IPS-18c (cell line): ENCODE measurements around the gene FBN1.

ENCODE experiments used
- H3K4me3 ChIP-seq: 2 replicates; pipeline ENCODE4 v1.7.0; 2013; ENCODE audit warnings: low read depth, mild to moderate bottlenecking, low read length, moderate library complexity; ENCODE audit not compliant: insufficient read depth
- H3K9me3 ChIP-seq: one replicate; pipeline ENCODE4 v1.6.1; 2013; ENCODE audit warnings: mild to moderate bottlenecking, low read length, moderate library complexity; ENCODE audit not compliant: control insufficient read depth, insufficient read depth

FBN1 gene

DNA sequence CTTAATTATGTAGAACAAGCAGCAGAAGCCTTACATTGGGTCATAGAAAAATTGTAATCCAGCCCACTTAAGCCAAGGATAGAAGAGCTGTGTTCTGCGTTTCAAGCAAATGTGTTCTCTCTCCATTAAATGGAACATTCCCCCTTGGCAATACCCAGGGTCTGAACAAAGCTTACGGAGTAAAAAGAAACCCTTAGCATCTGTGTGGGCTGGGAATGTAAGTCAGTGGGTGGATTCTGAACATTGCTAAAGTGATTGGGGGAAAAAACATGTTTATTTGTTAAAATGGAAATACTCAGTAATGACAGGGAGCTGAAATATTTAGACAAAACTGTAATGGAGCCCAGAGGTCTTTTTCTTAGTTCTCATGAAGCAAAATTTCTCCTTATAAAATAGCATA is 166.9 kb downstream of the FBN1 start:
- no peak overlapping the region for H3K4me3 ChIP-seq
- no peaks in the 10 kb centered on the region for H3K9me3 ChIP-seq

DNA sequence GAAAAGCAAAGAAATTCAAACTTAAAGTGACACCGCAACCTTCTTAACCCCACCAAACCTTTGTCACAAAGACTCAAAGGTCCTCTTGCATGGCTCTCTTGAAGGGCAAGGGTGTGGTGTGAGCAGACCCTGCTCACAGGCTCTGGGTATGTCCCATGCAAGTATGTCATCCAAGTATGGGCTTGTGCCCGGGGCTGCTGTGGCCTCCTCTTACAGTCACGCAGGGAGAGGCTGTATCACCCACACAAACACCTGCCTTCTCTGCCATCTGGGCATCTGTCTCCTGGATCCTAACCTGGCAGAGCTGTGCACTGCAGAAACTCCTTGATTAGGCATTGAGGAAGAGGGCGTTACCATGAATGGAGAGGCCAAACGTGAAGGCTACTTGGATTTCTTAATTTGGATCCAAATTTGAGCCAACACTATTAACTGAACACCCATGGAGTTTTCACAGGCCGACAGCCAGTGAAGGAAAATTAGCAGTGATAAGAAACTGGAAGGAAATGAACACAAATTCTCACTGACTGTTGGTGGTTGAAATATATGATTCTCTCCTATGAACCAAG is 167.6 kb downstream of the FBN1 start:
- H3K9me3 ChIP-seq, result no peaks in the 10 kb centered on the region
- no peak overlapping the region for H3K4me3 ChIP-seq

DNA sequence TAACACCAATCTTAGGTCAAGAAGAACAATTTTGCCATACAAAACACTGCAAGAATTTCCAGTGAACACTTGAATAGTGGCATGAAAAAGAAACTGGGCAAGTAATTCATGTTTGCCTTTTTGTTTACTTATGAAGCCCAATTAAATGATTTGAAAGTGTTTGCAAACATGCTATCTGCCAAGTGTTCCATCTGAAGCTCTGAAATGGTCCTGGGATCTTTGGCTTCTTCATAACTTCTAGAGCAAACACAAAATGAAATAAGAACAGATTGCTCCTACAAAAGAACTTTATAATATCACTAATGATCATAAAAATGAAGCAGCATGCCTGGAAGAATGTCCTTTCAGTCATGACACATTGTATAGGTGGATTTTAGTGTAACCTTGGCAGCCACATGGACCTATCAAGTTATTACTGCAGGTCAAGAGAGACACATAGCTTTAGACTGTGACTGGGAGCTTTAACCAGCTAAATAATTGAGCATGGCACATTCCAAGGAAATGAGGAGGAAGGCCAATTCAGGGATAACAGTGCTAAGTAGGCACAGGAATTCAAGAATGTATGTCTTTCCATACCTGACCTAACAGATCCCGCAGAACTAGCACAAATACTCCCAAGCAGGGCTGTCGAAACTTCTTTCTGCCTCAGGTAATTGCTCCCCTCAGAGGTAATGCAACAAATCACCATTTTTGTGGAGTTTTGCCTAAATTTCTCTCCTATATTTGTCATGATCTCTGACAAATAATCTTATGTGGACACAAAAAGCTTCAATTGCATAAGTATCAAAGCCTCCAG is 169.7 kb downstream of the FBN1 start:
- Histone ChIP-seq H3K4me3 (no peak overlapping the region), H3K9me3 (no peaks in the 10 kb centered on the region)

DNA sequence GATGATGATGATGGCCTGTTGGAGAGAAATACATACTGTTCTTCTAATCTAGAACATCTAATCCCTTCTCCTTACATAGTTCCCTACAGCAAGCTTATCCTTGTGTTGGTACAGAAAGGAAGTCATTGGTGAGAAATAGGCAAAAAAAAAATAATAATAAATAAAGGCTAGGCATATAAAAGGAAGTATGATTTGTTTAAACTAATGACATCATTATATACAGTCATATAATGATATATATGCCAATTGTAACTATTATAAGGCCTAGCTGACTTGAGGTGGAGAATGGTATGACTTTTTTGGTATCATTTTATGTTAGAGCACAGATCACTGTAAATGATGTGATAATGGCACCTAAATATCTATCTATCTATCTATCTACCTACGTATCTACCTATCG is 171.8 kb downstream of the FBN1 start:
- no peaks in the 10 kb centered on the region for H3K9me3 ChIP-seq
- no peak overlapping the region for H3K4me3 ChIP-seq

DNA sequence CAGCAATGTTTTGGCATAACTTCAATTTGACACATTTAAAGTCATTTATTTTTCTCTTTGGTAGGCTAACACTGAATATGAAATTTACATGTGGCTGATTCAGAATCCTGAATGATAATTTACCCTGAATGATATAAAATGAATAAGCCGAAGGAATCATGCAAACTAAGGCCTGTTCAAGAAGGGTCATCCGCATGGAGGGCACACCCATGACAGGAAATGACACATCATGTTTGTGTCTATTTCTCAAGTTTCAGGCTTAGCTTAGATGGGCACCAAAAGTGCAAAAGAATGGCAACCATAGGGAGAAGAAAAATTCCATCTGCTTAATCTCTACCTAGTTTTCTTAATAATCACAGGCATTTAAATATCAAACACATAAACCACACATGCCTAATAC is 172.8 kb downstream of the FBN1 start:
- no peak overlapping the region for H3K4me3 ChIP-seq
- no peaks in the 10 kb centered on the region for H3K9me3 ChIP-seq

DNA sequence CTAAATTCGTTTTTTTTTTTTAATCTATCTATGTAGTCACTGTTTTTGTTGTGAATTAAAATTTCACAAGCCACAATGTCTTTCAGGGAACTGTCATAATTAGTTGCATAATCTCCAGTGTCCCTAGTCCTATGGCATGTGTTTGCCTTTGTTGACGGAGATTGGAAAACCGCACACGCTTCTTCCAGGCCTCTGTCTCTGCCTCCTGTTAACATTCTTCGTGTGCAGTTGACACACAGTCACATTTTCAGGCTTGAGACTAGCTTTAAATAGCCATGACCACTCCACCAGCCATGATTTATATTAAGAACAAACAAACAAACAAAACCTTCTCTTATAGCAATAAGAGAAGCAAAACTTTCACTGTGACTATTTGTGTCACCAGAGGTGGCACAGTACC is 174.4 kb downstream of the FBN1 start:
- H3K4me3 ChIP-seq, result no peak overlapping the region
- no peaks in the 10 kb centered on the region for H3K9me3 ChIP-seq

DNA sequence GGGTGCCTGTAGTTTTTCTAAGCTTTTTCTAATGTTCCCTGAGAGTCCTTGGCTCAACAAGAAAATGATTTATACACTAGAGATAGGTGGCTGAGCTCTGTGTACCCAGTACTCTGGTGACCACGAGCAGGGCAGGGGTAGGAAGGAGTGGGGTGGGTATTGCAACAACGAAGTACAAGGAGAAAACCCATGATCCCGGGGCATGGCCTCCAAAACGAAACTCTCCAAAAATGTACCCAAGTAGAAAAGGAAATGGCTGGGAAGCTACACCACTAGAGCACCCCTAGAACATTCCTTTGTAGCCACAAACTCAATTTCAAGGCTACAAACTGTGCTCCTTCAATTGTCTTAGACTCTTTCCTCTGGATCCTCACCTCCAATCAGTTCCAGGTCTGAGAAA is 175.4 kb downstream of the FBN1 start:
- Histone ChIP-seq H3K9me3 (no peaks in the 10 kb centered on the region), H3K4me3 (no peak overlapping the region)

DNA sequence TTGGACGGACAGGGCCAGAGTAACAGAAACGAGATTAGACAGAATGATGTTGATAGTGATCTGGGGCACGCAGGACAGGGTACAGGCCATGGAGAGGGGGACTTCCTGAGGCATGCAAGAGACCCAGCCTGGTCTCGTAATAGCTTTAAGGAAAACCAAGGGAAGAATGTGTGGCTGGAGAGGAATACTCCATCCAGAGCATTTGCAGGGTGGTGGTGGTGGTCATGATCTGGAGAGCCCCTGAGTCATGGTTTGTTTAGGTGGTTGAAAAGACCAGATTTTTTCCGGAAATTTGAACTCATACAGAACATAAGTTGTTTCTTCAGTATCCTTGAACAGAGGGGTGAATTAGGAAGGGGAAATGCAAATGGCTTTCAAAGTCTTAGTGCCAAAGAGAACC is 175.8 kb downstream of the FBN1 start:
- no peaks in the 10 kb centered on the region for H3K9me3 ChIP-seq
- no peak overlapping the region for H3K4me3 ChIP-seq

DNA sequence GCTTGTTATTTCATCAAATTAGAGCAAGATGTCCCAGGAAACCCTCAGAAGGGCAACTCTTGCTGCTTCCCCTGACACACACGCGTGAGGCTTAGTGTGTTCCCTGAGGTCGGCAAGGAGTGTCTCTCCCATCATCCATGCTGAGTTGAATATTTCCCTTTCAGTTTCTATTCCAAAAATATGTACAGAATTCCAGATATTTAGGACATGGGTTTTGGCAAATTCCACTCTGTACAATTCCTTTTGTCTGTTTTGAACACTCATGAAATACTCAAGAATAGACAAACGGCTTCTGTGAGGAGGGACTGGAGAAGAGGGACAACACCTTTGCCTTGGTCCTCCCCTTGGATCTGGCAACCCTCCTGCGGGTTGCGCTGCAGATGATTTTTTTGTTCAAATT is 176.2 kb downstream of the FBN1 start:
- no peak overlapping the region for H3K4me3 ChIP-seq
- H3K9me3 ChIP-seq, result no peaks in the 10 kb centered on the region

DNA sequence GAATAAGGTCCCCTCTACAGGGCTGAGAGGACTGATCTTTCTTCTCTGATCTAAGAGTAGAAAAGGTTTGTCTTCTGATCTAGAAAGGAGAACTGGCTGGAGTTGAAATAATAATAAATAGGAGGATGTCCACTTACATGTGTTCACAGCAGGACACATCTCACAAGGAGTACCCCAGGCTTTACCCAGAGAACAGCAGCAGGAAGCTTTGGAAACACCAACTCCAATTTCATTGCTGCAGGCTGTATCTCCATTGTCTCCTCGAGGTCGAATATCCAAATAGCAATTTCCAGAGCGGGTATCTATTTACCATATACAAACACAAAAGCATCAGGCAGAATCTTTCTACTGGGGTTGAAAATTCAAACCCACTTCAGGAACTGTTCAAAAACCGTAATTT is 177.7 kb downstream of the FBN1 start:
- Histone ChIP-seq H3K4me3 (no peak overlapping the region), H3K9me3 (no peaks in the 10 kb centered on the region)

DNA sequence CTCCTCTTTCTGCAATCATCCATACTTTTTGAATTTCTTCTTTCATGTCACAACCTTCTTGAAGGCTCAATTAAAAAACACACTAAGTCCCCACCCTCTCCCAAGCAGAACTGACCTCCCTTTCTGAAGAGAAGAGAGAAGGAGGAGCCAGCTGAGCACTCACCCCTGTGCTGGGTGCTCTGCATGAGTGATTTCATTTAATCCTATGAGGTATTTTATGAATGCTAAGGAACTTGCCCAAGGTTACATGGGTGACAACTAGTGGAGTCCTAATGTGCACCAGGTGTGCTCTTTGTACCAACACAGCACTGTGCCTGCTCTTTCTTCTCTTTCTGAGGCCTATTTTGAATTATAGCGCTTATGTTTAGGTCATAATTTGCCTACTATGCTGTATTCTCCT is 178.7 kb downstream of the FBN1 start:
- no peak overlapping the region for H3K4me3 ChIP-seq
- no peaks in the 10 kb centered on the region for H3K9me3 ChIP-seq

DNA sequence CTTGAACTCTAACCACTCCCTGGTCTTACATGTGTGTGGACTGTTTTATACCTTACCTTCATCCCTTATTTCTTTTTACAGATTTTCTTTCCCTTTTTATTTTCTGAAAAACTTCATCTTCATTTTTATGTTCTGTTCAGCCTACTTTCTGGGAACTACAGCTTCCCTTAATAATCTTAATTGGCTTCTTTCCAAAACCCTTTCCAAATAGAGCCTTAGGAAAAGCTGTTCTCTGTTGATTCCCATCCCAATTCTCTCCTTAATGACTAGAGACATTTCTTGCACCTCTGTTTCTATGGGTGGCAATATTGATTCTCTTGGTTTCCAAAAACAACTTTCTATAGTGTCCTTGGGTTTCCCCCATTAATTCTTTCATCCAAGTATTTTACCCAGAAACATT is 179.4 kb downstream of the FBN1 start:
- Histone ChIP-seq H3K4me3 (no peak overlapping the region), H3K9me3 (no peaks in the 10 kb centered on the region)

DNA sequence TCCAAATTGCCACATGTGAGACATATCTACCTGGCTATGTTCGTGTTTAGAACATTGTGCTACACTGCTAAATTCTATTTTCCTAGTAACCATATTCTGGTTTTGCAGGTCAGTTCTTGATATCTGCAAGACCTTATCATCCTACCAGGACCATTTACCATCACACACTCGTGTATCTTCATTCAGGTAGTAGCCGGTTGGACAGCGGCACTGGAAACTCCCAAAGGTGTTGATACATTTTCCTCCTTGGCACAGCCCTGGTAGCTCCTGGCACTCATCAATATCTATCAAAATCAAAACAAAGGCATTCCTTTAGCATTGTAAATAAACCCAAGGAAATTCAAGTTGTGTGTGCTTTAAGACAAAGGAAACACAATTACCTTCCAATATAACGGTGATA is 180.1 kb downstream of the FBN1 start:
- Histone ChIP-seq H3K4me3 (no peak overlapping the region), H3K9me3 (no peaks in the 10 kb centered on the region)

DNA sequence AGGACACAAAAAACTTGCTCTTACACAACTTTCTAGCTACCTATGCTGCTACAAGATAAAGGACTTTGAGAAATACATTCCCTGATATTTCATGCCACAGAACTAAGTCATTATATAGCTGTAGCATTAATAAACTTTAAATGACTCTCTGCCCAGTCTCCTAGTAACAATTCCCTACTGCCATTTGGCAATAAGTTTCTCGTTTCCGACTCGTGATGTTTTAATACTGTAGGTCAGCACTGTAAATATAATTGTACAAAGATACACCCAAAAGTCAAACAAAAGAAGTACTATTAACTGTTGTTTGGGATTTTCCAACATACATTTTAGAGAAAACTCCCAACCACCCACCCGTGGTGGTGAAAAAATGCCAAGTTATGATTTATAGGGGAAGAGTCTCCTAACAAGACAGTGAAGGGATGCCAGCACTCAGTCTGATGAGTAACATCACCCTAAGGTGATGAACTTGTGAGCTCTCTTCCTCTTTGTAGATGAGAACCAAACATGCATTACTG is 182.1 kb downstream of the FBN1 start:
- Histone ChIP-seq H3K4me3 (no peak overlapping the region), H3K9me3 (no peaks in the 10 kb centered on the region)

DNA sequence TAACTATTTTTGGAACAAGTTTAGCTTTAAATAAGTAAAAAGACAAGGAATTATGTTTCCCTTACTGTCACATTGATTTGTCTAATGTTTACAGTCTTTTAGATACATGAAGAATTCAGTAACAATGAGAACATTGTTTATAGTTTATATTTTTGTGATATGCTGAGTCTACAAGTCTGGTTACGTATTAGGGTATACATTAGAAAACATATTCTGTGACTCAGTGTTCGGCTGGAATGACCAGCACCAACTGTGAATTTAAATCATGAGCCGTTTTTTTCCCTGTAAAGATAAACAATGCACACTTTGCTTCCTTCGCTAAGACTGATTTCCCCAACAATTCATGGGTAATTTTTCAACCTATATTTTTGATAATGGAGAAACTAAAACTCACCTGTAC is 182.8 kb downstream of the FBN1 start:
- Histone ChIP-seq H3K9me3 (no peaks in the 10 kb centered on the region), H3K4me3 (no peak overlapping the region)

DNA sequence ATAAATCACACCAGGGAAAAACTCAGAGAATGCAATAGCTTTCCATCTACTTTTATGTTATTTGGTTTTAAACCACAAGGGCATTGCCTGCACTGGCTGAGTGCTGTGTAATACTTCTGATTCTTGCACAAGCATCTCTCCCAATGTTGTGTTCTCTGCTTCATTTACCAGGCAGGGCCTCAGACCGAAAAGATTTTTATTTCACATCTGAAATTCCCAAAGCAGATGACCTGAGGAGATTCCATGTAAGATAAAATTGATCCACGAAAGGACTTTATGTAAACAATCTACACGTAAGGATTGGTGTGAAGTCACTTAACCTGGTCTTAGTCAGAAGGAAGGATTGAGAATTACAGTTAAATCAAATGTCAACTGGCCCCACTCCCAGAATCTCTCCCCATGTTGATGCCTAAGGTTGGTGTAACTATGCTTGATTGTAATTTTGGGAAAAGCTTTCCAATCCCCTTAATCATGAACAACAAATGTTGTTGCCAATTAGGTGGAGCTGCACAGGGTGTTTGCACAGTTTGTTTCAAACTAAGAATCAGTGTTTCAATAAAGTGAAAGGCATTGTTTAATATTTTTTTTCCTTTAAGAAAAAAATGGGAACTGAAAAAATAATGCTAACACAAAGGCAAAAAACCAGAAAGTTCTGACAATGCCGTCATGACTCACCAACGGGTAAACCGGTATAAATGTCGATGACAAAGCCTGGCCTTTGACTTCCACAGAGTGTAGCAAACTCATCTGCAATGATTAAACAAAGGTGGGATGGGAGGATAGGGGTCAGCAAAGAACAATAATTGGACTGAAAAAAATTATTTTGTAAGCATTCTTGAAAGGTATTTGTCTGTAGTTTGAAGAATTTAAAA is 185.7 kb downstream of the FBN1 start:
- H3K4me3 ChIP-seq, result no peak overlapping the region
- H3K9me3 ChIP-seq, result no peaks in the 10 kb centered on the region

DNA sequence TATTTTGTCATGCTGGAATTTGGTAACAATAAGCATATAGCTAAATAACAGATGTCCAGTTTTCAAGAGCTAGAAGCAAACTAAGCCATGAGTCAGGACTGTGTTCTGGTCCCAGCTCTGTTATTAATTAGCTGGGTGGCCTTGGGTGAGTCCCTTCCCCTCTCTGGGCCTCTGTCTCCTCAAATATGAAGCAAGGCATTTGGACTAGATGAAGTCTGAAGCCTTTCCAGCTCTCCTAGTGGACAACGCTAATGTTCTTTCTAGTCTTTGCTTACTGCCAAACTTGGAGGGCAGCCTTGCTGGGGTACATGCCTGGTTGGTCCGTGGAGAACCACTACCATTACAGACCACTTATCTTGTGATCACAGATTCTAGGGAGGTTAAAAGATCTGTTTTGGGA is 186.6 kb downstream of the FBN1 start:
- Histone ChIP-seq H3K4me3 (no peak overlapping the region), H3K9me3 (no peaks in the 10 kb centered on the region)

DNA sequence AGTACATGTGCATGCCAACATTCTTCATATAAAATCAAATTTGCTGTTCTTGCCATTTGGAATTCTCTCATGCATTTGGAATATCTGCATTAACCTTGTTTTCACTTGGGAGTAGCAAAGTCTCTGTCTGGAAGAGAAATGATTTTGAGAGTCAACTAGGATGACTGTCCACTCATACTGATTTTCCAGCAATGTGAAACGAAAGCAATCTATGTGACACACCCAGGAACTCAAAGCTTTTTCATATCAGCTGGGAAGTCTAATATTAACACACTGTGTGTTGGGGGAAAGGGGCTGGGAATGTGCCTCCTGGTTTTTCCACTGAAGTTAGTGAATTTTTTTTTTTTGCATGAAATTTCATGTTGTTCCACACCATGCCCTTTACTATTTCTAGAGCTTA is 189.4 kb downstream of the FBN1 start:
- Histone ChIP-seq H3K9me3 (no peaks in the 10 kb centered on the region), H3K4me3 (no peak overlapping the region)
